HG02588 (cell line): Measurements from ENCODE around the gene BRD2.
A peak's percentile ranks its signal among the peaks of the same experiment; 100 is the strongest.

ENCODE experiments used
- ATAC-seq: cut with Tn5 transposase; IDR thresholded peaks from one replicate; pipeline ENCODE4 v1.9.1; 2021; ENCODE audit warnings: mild to moderate bottlenecking, moderate library complexity; ENCODE audit not compliant: unreplicated experiment

Gene BRD2

DNA sequence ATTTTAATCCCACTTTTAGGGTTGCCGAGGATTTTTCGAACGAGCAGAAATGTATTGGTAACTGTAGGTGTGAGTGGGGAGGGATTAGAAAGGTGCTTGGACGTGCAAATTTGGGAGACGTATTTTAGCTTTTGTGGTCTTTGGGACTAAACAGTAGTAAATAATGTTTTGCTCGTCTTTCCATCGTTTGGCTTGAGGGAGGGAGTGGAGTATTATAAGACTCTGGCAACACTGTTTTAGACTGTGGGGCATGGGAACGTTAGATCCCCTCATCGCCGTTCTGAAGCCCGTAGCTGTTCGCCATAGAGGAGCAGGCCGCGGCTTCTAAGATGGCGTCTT is 2.8 kb downstream of the BRD2 start:
- no peak for ATAC-seq

DNA sequence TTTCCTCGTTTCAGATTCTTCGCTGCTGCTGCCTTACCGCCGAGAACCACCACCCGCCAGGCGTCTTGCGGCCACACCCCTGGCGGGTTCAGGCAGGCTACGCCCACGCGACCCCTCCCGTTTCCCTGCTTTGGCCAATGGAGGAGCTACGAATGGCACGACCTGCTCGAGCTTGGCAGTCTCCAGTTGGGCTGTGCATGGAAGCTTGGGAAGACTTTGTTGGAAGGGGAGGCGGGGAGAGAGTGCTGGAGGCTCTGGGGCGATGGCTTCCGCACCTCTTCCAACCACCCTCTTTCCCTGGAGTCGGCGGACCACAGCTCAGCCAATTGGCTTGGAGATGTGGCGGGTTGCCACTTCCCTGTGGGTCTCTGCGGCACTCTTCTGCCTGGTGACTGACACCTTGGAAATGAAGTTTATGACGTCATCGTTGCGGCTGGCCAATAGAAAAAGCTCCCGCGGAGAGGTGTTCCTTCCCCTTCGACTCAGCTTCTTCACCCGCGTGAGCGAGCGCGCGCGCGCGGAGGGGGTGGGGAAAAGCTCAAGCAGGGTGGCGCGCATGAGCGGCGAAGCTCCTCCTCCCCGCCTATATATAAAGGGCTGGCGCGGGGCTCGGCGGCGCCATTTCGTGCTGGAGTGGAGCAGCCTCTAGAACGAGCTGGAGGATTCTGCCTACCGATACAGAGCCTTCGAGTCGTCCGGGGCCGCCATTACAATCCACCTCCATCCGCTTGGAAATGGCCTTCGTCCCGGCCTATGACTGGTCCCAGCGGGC is 3.4 kb downstream of the BRD2 start:
- ATAC-seq = peak; percentile 35

DNA sequence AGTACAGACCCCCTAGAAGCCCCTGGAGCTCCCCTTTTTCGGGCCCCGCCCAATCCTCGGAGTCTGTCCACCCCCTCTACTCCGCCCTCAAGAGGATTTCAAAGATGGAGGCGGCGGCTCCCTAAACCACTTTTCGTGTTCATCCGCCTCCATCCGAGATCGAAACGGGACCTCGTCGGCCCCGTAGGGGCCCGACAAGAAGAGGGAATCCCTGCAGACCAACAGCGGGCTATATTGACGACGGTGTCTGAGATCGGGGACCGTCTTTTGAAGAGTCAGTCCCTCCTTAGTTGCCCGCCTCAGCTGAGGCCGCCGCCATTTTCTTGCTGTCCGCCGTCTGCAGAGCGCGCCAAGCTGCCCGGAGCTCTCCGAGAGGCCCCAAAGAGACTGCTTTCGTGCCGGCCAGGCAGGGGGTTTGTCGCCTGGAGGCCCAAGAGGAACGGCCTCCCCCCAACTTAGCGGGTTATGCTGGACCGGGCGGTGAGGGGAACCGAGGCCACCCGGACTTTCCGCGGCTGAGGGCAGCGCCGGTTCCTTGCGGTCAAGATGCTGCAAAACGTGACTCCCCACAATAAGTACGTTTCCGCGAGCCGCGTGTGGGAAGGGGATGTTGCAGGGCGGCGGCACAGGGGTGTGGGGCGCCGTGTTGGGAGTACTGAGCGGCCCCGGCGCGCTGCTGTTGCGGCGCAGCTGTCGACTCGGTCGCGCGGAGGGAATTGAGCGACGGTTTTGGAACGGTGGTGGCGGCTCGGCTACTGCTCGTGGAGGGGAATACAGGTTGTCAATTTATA is 4.2 kb downstream of the BRD2 start:
- ATAC-seq = no peak

DNA sequence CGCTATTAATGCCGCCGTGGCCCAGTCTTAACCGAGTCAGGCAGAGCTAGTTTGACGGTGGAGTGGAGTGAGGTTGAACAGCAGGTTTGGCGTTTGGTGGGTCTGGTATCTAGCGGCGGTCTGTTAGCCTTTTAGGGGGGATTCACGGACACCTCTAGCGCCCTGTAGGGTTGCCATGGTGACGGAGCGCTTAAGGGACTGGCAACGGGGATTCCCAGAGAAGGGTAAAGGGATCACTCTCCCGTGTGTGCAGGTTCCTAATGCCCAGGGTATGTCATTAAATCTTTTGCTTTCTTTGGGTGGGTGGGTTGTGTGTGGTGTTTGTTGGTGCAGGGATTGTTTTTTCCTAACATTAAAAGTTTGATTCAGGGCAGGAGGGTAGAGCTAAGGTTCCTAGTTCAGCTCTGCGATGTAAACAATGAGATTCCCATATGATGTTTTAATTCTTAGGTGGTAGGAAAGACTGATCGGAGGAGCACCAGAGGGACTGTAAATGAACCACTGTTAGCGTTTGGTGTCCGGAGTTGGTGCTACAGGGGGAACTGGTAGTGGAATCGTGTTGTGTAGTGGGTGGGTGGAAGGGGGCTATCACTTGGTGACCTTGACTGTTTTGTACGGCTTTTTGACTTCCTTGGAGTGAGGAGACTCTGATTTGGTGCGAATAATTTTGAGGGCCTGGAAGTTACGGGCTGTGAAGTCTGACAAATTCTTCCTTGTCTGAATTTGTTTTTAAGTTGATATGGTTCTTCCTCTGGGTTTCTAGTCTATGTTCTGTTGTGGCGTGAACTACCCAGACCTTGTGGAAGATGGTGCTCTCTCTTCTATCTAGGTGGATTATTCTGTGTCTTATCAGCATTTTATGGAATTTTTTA is 5.0 kb downstream of the BRD2 start:
- no peak for ATAC-seq

DNA sequence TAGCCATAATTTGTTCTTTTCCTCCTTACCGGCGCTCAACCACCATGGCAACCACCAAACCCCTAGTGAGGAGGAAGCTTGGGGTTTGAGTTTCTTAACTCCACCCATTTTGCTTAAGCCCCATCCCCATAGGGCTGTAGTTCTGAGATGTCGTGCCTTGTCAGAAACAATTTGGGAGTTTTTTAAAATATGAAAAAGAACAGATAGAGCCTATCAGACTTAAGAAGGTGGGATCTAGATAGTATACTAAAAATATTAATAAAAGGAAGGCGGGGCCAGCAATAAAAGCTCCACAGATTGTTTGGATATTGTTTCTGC is 5.6 kb downstream of the BRD2 start:
- no peak for ATAC-seq

DNA sequence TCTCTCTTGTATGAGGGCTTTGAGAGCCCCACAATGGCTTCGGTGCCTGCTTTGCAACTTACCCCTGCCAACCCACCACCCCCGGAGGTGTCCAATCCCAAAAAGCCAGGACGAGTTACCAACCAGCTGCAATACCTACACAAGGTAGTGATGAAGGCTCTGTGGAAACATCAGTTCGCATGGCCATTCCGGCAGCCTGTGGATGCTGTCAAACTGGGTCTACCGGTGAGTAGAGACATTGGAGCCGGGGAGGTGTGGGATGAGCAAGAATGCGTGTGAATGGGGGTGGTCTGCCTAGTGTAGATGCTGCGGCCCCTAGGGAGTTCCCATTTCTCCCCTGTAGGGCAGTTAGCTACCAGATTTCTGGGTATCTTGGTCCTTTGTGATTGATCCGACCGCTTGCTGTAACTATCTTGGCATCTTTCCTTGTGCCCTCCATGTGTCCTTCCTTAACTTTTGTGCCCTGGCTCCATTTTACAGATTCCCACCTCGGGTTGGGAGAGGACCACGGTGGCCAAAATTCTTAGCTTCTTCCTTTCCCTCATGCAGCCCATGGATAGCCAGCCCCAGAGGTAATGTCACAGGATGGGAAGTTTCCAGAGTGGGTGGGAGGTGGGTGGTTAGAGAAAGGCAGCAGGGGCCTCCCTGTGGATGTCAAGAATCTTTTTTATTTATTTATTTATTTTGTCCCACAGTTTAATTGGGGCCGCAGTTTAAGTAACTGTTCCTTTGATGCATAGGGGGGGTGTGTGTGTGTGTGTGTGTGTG is 6.3 kb downstream of the BRD2 start:
- no peak for ATAC-seq

DNA sequence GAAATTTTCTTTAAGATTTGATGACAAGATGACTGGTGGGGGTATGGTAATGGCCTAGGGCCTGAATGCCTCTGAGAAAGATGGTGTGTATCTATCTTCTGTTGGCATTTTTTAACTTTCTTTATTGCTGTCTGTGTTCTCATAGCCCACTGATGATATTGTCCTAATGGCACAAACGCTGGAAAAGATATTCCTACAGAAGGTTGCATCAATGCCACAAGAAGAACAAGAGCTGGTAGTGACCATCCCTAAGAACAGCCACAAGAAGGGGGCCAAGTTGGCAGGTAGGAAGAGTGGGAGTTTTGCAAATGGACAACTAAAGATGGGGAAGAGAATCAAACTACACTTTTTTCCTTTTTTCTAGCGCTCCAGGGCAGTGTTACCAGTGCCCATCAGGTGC is 7.5 kb downstream of the BRD2 start:
- no peak for ATAC-seq

DNA sequence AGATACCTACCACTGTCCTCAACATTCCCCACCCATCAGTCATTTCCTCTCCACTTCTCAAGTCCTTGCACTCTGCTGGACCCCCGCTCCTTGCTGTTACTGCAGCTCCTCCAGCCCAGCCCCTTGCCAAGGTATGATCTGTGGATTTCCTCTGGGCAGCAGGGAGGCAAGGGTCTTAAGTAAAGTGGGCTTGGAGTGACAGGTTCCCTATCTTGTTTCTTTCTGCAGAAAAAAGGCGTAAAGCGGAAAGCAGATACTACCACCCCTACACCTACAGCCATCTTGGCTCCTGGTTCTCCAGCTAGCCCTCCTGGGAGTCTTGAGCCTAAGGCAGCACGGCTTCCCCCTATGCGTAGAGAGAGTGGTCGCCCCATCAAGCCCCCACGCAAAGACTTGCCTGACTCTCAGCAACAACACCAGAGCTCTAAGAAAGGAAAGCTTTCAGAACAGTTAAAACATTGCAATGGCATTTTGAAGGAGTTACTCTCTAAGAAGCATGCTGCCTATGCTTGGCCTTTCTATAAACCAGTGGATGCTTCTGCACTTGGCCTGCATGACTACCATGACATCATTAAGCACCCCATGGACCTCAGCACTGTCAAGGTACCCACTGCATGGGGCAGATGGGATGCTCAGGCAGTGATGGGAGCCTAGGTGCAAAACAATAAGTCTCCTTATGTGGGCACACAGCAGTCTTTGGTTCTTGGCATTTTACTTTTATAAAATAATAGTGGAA is 8.1 kb downstream of the BRD2 start:
- ATAC-seq = no peak

DNA sequence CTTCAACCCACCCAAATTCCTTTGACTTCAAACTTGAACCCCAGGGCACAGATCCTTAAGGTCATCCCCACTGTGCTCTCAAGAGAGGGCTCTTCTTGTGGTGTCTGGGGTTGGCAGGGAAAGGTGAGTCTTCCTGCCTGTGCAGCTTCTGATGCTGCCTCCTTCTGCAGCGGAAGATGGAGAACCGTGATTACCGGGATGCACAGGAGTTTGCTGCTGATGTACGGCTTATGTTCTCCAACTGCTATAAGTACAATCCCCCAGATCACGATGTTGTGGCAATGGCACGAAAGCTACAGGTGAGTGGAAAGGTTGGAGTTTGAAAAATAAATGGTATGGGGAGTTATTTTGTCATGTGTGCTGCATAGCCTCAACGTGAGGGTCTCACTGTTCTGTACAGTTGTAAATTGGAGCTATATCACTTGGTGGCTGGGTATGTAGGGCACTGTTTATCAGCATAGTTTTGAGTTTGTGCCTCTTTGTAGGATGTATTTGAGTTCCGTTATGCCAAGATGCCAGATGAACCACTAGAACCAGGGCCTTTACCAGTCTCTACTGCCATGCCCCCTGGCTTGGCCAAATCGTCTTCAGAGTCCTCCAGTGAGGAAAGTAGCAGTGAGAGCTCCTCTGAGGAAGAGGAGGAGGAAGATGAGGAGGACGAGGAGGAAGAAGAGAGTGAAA is 9.0 kb downstream of the BRD2 start:
- no peak for ATAC-seq

DNA sequence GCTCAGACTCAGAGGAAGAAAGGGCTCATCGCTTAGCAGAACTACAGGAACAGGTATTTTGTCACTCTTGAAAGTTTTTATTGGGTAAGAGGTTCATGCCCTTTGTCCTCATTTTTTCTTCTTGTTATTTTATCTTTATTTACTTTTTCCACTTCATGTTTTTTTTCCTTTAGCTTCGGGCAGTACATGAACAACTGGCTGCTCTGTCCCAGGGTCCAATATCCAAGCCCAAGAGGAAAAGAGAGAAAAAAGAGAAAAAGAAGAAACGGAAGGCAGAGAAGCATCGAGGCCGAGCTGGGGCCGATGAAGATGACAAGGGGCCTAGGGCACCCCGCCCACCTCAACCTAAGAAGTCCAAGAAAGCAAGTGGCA is 9.5 kb downstream of the BRD2 start:
- no peak for ATAC-seq

DNA sequence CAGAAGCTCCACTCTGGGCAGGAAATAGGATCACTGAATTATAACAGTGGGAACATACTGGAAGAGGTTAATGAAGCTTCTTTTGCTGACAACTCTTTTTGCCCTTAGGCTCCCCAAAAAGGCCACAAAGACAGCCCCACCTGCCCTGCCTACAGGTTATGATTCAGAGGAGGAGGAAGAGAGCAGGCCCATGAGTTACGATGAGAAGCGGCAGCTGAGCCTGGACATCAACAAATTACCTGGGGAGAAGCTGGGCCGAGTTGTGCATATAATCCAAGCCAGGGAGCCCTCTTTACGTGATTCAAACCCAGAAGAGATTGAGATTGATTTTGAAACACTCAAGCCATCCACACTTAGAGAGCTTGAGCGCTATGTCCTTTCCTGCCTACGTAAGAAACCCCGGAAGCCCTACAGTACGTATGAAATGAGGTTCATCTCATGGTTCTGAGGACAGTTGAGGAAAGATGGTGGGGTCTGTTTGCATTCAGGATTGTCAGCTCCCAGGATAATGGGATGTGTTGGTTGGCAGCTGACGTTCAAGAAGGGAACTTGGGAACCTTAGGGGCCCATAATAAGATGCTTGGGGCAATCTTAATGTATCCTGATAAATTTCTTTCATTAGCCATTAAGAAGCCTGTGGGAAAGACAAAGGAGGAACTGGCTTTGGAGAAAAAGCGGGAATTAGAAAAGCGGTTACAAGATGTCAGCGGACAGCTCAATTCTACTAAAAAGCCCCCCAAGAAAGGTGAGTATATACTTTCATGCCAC is 11.5 kb downstream of the BRD2 start:
- ATAC-seq = no peak

DNA sequence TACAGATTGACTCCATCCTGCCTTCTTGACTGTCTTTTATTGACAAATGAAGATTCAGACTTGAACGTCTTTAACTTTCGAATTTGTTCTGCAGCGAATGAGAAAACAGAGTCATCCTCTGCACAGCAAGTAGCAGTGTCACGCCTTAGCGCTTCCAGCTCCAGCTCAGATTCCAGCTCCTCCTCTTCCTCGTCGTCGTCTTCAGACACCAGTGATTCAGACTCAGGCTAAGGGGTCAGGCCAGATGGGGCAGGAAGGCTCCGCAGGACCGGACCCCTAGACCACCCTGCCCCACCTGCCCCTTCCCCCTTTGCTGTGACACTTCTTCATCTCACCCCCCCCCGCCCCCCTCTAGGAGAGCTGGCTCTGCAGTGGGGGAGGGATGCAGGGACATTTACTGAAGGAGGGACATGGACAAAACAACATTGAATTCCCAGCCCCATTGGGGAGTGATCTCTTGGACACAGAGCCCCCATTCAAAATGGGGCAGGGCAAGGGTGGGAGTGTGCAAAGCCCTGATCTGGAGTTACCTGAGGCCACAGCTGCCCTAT is 12.2 kb downstream of the BRD2 start:
- ATAC-seq = no peak

DNA sequence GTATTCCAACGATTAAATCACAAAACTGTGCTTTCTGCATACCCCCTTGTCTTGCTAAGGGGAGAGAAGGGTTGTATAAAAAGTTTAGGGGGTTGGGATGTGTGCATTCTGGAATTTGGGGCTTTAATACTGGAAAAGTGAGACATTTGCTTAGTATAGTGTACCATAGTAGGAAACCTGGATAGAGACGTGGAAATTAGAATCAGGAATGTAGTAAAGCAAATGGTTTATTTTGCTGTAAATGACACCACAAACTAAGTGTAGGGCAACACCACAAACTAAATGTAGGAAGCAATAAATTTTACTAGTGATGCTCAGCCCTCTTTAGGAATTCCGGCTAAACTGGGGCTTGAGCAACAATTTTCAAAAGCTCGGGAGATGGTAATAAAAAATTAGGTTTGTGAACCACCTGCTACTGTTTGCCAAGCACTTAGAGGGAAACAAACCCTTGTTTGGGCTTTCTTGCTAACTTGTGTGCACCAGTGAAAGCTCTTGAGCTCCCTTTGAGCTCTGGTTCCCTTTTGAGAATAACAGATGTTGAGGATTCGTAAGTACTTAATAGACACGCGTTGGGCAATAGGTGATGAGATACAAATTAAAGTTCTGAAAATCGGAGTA is 13.8 kb downstream of the BRD2 start:
- ATAC-seq = no peak

DNA sequence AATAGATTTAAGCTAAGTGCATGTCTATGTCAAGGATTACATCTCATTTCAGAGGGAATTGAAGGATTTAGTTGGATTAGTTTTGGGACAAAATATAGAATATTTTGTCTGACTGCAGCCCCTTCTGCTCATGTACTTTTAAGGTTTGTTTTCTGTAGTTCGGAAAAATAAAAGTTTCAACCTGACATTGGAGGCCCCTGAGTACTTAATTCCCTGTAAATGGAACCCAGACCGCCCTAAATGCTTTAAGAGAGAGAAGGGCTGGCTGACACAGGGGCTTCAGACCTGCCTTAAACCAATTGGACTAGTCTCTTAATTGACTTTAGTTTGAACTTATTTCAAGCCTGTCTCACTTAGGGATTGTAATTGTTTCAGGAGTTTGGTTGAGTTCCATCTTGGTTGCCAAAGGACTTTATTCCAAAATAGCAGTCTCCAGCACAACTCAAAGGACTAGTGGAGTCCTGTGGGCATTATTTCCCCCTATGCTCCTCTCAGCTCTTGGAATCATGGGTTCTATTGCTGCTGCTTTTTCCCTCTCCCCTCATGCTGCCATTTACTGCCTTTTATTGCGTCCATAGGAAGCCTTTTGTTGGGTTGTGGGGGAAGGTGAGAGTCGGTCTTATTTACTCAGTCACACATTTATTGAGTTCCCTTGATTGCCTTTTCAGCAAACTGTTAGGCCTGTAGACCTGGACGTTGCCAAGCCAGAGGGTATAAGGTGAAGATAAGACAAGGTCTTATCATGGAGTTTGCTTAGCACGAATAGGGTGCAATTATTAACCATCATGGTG is 14.5 kb downstream of the BRD2 start:
- no peak for ATAC-seq

DNA sequence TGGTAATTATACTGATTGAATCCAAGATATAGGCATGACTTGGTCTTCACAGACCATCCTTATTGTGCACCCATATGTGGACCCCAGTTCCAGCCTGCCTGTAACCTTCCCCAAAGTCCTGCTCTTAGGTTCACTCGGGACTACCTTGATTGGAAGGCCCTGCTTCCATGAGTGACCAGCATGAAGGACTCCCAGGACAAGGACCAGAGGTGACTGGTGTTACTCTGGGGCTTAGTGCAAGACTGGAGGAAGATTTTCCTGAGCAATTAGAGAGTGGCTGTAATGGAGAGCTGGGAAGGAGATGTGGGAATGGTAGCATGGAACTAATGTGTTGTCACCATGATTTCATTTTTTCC is 15.1 kb downstream of the BRD2 start:
- no peak for ATAC-seq

DNA sequence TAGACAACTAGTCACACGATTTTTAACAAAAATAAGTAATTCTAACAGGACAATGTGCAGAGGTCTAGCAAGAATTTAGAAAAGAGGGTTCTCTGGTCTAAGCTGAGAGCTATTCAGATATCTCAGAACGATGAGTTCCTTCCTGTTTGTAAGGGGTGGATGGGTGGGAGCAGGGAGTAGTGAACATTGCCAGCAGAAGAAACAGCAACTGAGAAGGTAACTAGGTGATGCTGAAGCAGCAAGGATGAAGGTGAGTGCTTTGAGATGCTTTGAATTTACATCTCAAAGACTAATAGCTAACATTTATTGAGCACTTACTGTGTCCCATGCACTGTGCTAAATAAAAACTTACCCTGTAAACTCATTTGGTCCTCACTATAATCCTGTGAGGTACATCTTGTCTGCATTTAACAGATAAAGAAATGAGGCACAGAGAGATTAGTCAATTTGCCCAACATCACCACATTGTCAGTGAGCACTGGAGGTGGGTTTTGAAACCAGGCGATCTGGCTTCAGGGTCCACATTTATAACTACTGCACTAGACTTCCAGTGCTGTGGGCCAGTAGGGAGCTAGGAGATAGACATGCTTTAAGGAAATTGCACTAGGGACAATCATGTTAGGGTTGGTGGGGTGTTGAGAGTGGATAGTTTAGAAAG is 15.7 kb downstream of the BRD2 start:
- no peak for ATAC-seq
